Measurements from ENCODE around the gene EXT2. TPM values are rescaled to one million over a fixed set of nuclear protein-coding genes. Genes with fewer than 3 reads are reported as not detected.

Gene EXT2
- total RNA-seq, 1 donor from 2014 or later: 53.7 TPM

DNA sequence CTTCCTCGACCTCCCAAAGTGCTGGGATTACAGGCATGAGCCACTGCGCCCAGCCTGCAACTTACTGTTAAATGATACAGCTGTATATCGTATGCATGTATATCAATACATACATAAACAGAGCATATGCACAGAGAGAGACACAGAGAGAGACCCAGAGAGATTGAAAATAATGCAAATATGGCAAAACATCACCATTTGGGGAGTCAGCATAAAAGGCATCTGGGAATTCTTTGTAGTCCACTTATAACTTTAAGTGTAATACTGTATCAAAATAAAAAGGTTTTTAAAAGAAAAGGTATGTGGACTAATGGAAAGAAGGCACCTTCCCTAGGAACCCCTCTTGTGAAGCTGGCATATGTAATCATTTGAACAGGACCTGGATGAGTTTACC lies 192.7 kb downstream of the EXT2 start:
- Histone ChIP-seq H3K27me3 (ENCODE audit: low read depth) (no peaks in the 10 kb centered on the region), H3K4me3 (no peak overlapping the region), H3K36me3 (no peaks in the 10 kb centered on the region), H3K4me1 (no peaks in the 10 kb centered on the region), H3K9me3 (no peaks in the 10 kb centered on the region), H3K27ac (no peak overlapping the region)
- ATAC-seq: no peak
- DNase-seq: no peak
- intact Hi-C loops (cut with DNase I): loop anchor here (10.0 kb wide), 1 partner anchor 257 kb away; no protein-coding TSS in a partner anchor
- TF ChIP-seq, protein P1, sequence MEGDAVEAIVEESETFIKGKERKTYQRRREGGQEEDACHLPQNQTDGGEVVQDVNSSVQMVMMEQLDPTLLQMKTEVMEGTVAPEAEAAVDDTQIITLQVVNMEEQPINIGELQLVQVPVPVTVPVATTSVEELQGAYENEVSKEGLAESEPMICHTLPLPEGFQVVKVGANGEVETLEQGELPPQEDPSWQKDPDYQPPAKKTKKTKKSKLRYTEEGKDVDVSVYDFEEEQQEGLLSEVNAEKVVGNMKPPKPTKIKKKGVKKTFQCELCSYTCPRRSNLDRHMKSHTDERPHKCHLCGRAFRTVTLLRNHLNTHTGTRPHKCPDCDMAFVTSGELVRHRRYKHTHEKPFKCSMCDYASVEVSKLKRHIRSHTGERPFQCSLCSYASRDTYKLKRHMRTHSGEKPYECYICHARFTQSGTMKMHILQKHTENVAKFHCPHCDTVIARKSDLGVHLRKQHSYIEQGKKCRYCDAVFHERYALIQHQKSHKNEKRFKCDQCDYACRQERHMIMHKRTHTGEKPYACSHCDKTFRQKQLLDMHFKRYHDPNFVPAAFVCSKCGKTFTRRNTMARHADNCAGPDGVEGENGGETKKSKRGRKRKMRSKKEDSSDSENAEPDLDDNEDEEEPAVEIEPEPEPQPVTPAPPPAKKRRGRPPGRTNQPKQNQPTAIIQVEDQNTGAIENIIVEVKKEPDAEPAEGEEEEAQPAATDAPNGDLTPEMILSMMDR (IDR thresholded peaks at IDR 0.05): no peak

DNA sequence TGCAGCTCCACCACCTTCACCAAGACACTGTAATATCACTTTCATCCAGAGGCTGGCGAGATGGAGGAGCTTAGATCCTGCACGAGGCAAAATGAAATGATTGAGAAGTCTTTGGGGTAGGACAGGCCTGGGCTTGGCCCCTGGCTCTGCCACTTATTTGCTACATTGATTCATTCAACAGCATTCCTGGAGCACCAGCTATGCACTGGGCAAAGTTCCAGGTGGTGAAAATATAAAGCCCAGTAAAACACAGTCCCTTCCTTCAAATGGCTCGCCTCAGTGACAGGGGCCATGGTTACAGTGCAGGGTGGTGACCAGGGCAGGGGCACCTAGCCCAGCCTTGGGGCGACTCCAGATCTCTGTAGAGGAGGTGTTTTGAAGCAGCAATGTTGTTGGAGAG lies 194.7 kb downstream of the EXT2 start:
- ATAC-seq (no peak), DNase-seq (no peak)
- TF ChIP-seq, protein P1 (IDR thresholded peaks at IDR 0.05): no peak
- no peaks in the 10 kb centered on the region for H3K4me1 ChIP-seq
- no peak overlapping the region for H3K4me3 ChIP-seq
- H3K9me3 ChIP-seq: no peaks in the 10 kb centered on the region
- intact Hi-C loops (cut with DNase I): no loop called here
- H3K27me3 ChIP-seq (ENCODE audit: low read depth): peaks cover 4% of the 10 kb centered on the region
- H3K36me3 ChIP-seq: no peaks in the 10 kb centered on the region
- no peak overlapping the region for H3K27ac ChIP-seq

Other genes starting within 250 kb of the EXT2 start
- gene ALKBH3, start 214.8 kb upstream of the EXT2 start, total RNA-seq: 26.5 TPM
- gene C11orf96, start 153.0 kb upstream of the EXT2 start, total RNA-seq: 83.5 TPM
- gene ACCSL, start 47.7 kb upstream of the EXT2 start, total RNA-seq: not detected
- gene ACCS, start 29.4 kb upstream of the EXT2 start, total RNA-seq: 31.4 TPM
- not detected for gene ALX4, start 214.5 kb downstream of the EXT2 start, total RNA-seq

All from lower lobe of right lung (tissue), 2 donors.